ENCODE measurements around the gene NSD1.

- TF ChIP-seq CTCF (conservative IDR thresholded peaks at IDR 0.05 in 1 of 2, IDR thresholded peaks at IDR 0.05 in 1 of 2; ENCODE audit: low read depth in 1 of 2, low read length in 2 of 2) (no peak), EZH2 (IDR thresholded peaks at IDR 0.05; ENCODE audit: low read length, missing control alignments) (no peak)
These were observed 3.2 kb upstream of the NSD1 start for GRCh38 chr5:177130211-177131018.

All from fibroblast of lung (primary cell).